Measurements from ENCODE around the gene USP32. TPM values are rescaled to one million over a fixed set of nuclear protein-coding genes. Genes with fewer than 3 reads are reported as not detected.

USP32 gene
- polyA plus RNA-seq, 1 donor (not counting 4 experiments of a cell fraction or from before 2014, with no cell fraction given) = 37.6 TPM

DNA sequence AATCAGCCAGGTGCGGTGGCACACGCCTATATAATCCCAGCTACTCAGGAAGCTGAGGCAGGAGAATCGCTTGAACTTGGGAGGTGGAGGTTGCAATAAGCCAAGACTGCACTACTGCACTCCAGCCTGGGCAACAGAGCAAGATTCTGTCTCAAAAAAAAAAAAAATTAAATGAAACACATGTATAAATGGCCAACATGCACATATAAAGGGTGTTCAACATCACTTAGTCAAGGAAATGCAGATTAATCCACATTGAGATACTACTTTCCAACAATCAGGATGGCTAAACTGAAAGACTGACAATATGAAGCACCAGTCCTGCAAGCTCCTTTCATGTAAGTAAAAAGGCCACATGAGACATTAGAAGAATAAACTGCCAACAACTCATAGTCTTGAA lies 20.5 kb downstream of the USP32 start:
- no peaks in the 10 kb centered on the region for H3K27me3 ChIP-seq (ENCODE audit: control insufficient read depth, extremely low read depth, insufficient read depth, low read length)
- H3K36me3 ChIP-seq (ENCODE audit: control insufficient read depth in 2 of 2, extremely low read depth in 1 of 2, insufficient read depth in 2 of 2, low read length in 2 of 2) = peaks cover 0 to 2% of the 10 kb centered on the region in 2 experiments
- H2AFZ ChIP-seq (ENCODE audit: control insufficient read depth, low read length) = no peak overlapping the region
- H3K79me2 ChIP-seq (ENCODE audit: control insufficient read depth, insufficient read depth, low read length) = peaks cover 50% of the 10 kb centered on the region
- H3K9ac ChIP-seq (ENCODE audit: control insufficient read depth, extremely low read depth, insufficient read depth, low read length) = no peak overlapping the region
- H3K4me1 ChIP-seq (ENCODE audit: control insufficient read depth, extremely low read depth, insufficient read depth, low read length) = peaks cover 15% of the 10 kb centered on the region
- dilution Hi-C loops (cut with MboI; ENCODE audit: extremely low pct_ligation_motif_present, low sequenced_read_pairs) = no loop called here
- no peak overlapping the region for H3K4me3 ChIP-seq (ENCODE audit: control insufficient read depth in 2 of 3, extremely low read depth in 1 of 3, insufficient read depth in 2 of 3, low read depth in 1 of 3, low read length in 3 of 3)
- peaks cover 2% of the 10 kb centered on the region for H3K9me1 ChIP-seq (ENCODE audit: control insufficient read depth, extremely low read depth, insufficient read depth, low read length)
- no peak overlapping the region for H3K4me2 ChIP-seq (ENCODE audit: control insufficient read depth, extremely low read depth, insufficient read depth, low read depth, low read length)
- no peaks in the 10 kb centered on the region for H3K9me3 ChIP-seq (ENCODE audit: control insufficient read depth, low read depth, low read length)
- DNase-seq (ENCODE audit: low read depth, low spot score) = no peak
- no peak overlapping the region for H3K27ac ChIP-seq (ENCODE audit: control insufficient read depth, insufficient read depth, low read length)
- H4K20me1 ChIP-seq (ENCODE audit: control insufficient read depth, extremely low read depth, insufficient read depth, low read length) = peaks cover 3% of the 10 kb centered on the region
- FAIRE-seq = no peak
- TF ChIP-seq EZH2 (IDR thresholded peaks at IDR 0.05; ENCODE audit: low read length) = no peak
- TF ChIP-seq, protein P1, sequence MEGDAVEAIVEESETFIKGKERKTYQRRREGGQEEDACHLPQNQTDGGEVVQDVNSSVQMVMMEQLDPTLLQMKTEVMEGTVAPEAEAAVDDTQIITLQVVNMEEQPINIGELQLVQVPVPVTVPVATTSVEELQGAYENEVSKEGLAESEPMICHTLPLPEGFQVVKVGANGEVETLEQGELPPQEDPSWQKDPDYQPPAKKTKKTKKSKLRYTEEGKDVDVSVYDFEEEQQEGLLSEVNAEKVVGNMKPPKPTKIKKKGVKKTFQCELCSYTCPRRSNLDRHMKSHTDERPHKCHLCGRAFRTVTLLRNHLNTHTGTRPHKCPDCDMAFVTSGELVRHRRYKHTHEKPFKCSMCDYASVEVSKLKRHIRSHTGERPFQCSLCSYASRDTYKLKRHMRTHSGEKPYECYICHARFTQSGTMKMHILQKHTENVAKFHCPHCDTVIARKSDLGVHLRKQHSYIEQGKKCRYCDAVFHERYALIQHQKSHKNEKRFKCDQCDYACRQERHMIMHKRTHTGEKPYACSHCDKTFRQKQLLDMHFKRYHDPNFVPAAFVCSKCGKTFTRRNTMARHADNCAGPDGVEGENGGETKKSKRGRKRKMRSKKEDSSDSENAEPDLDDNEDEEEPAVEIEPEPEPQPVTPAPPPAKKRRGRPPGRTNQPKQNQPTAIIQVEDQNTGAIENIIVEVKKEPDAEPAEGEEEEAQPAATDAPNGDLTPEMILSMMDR (optimal IDR thresholded peaks at IDR 0.05 in 1 of 3, IDR thresholded peaks at IDR 0.05 in 1 of 3, conservative IDR thresholded peaks at IDR 0.05 in 1 of 3; ENCODE audit: extremely low read depth in 1 of 3, insufficient read depth in 2 of 3, low read length in 3 of 3) = no peak

DNA sequence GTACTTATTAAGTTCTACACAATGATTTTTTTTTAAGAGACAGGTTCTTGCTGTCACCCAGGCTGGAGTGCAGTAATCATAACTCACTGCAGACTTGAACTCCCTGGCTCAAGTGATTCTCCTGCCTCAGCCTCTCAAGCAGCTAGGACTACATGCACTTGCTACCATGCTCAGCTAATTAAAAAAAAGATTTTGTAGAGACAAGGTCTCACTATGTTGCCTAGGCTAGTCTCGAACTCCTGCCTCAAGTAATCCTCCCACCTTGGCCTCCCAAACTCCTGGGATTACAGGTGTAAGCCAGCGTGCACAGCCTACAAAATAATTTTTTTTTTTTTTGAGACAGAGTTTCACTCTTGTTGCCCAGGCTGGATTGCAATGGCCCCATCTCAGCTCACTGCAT lies 22.2 kb downstream of the USP32 start:
- Histone ChIP-seq H4K20me1 (ENCODE audit: control insufficient read depth, extremely low read depth, insufficient read depth, low read length) (peaks cover 3% of the 10 kb centered on the region), H3K79me2 (ENCODE audit: control insufficient read depth, insufficient read depth, low read length) (peaks cover 58% of the 10 kb centered on the region), H3K9me3 (ENCODE audit: control insufficient read depth, low read depth, low read length) (no peaks in the 10 kb centered on the region), H3K27ac (ENCODE audit: control insufficient read depth, insufficient read depth, low read length) (no peak overlapping the region), H3K9ac (ENCODE audit: control insufficient read depth, extremely low read depth, insufficient read depth, low read length) (no peak overlapping the region), H2AFZ (ENCODE audit: control insufficient read depth, low read length) (no peak overlapping the region), H3K27me3 (ENCODE audit: control insufficient read depth, extremely low read depth, insufficient read depth, low read length) (no peaks in the 10 kb centered on the region), H3K9me1 (ENCODE audit: control insufficient read depth, extremely low read depth, insufficient read depth, low read length) (peaks cover 2% of the 10 kb centered on the region), H3K36me3 (ENCODE audit: control insufficient read depth in 2 of 2, extremely low read depth in 1 of 2, insufficient read depth in 2 of 2, low read length in 2 of 2) (peaks cover 0 to 2% of the 10 kb centered on the region in 2 experiments), H3K4me1 (ENCODE audit: control insufficient read depth, extremely low read depth, insufficient read depth, low read length) (peaks cover 15% of the 10 kb centered on the region), H3K4me2 (ENCODE audit: control insufficient read depth, extremely low read depth, insufficient read depth, low read depth, low read length) (no peak overlapping the region), H3K4me3 (ENCODE audit: control insufficient read depth in 2 of 3, extremely low read depth in 1 of 3, insufficient read depth in 2 of 3, low read depth in 1 of 3, low read length in 3 of 3) (no peak overlapping the region)
- no peak for FAIRE-seq
- TF ChIP-seq EZH2 (IDR thresholded peaks at IDR 0.05; ENCODE audit: low read length) = no peak
- TF ChIP-seq, protein P1 (optimal IDR thresholded peaks at IDR 0.05 in 1 of 3, IDR thresholded peaks at IDR 0.05 in 1 of 3, conservative IDR thresholded peaks at IDR 0.05 in 1 of 3; ENCODE audit: extremely low read depth in 1 of 3, insufficient read depth in 2 of 3, low read length in 3 of 3) = no peak
- dilution Hi-C loops (cut with MboI; ENCODE audit: extremely low pct_ligation_motif_present, low sequenced_read_pairs) = no loop called here
- DNase-seq (ENCODE audit: low read depth, low spot score) = no peak
